GM23338 (cell line): ENCODE data around the gene PGM3. TPM values are rescaled to one million over a fixed set of nuclear protein-coding genes. Genes with fewer than 3 reads are reported as not detected.

Experiments
- ATAC-seq: fragments of 200-7000 bp; cut with Tn5 transposase; 3 replicates; pipeline ENCODE4 v1.9.1; 2020
- DNase-seq: peaks from one replicate; pipeline ENCODE4 v3.0.0-alpha.2; 2015; ENCODE audit warnings: low spot score
- H2AFZ ChIP-seq: fragments of 200-600 bp; sonication (generic); 2 replicates; pipeline ENCODE4 v1.8.0; 2016; ENCODE audit warnings: antibody characterized with exemption, mild to moderate bottlenecking, moderate library complexity
- H3F3A ChIP-seq: fragments of 200-600 bp; sonication (generic); replicated peaks from 2 replicates; pipeline ENCODE4 v1.8.0; 2017; ENCODE audit warnings: antibody characterized with exemption, mixed run types, low read depth
- H3K27ac ChIP-seq: fragments of 200-600 bp; sonication (generic); 2 replicates; pipeline ENCODE4 v1.6.1; 2016; ENCODE audit warnings: low read depth
- H3K27me3 ChIP-seq: fragments of 200-600 bp; sonication (generic); 2 replicates; pipeline ENCODE4 v1.8.0; 2016; ENCODE audit warnings: mild to moderate bottlenecking, mixed run types, moderate library complexity; ENCODE audit not compliant: insufficient read depth
- H3K36me3 ChIP-seq: fragments of 200-600 bp; sonication (generic); 2 replicates; pipeline ENCODE4 v1.8.0; 2016; ENCODE audit warnings: mild to moderate bottlenecking; ENCODE audit not compliant: insufficient read depth
- H3K4me1 ChIP-seq: fragments of 200-600 bp; sonication (generic); 2 replicates; pipeline ENCODE4 v1.8.0; 2016; ENCODE audit warnings: mild to moderate bottlenecking, moderate library complexity; ENCODE audit not compliant: insufficient read depth
- H3K4me2 ChIP-seq: fragments of 200-600 bp; sonication (generic); 2 replicates; pipeline ENCODE4 v1.7.1; 2017; ENCODE audit warnings: mixed run types
- H3K4me3 ChIP-seq: fragments of 200-600 bp; sonication (generic); 2 replicates; pipeline ENCODE4 v1.6.1; 2016; ENCODE audit warnings: mixed run types
- H3K79me2 ChIP-seq: fragments of 200-600 bp; sonication (generic); replicated peaks from 2 replicates; pipeline ENCODE4 v1.8.0; 2017; ENCODE audit warnings: mild to moderate bottlenecking; ENCODE audit not compliant: insufficient read depth
- H3K9me2 ChIP-seq: fragments of 200-600 bp; sonication (generic); 2 replicates; pipeline ENCODE4 v1.8.0; 2017; ENCODE audit not compliant: insufficient read depth
- H4K20me1 ChIP-seq: fragments of 200-600 bp; sonication (generic); replicated peaks from 2 replicates; pipeline ENCODE4 v1.8.0; 2017; ENCODE audit warnings: mild to moderate bottlenecking; ENCODE audit not compliant: insufficient read depth
- H3K27ac Mint-ChIP-seq: 2 replicates; pipeline ENCODE4 v1.8.0; 2020; ENCODE audit warnings: inconsistent platforms, mild to moderate bottlenecking, moderate library complexity, mixed read lengths
- H3K27me3 Mint-ChIP-seq: 3 replicates; pipeline ENCODE4 v1.8.0; 2022; ENCODE audit warnings: low read depth, mild to moderate bottlenecking, moderate library complexity, mixed read lengths, inconsistent platforms; ENCODE audit not compliant: insufficient read depth, poor library complexity
- H3K36me3 Mint-ChIP-seq: 3 replicates; pipeline ENCODE4 v1.8.0; 2021; ENCODE audit warnings: low read depth, mild to moderate bottlenecking, inconsistent platforms, moderate library complexity, mixed read lengths
- H3K4me1 Mint-ChIP-seq: 3 replicates; pipeline ENCODE4 v1.8.0; 2020; ENCODE audit warnings: mild to moderate bottlenecking, inconsistent platforms, mixed read lengths
- H3K4me3 Mint-ChIP-seq: 3 replicates; pipeline ENCODE4 v1.8.0; 2021; ENCODE audit warnings: moderate library complexity, mild to moderate bottlenecking, inconsistent platforms, mixed read lengths
- H3K9me3 Mint-ChIP-seq: 3 replicates; pipeline ENCODE4 v1.8.0; 2020; ENCODE audit warnings: moderate library complexity, mild to moderate bottlenecking, inconsistent platforms, mixed read lengths
- CREB1 ChIP-seq: fragments of 250-450 bp; sonication (Bioruptor Pico); IDR thresholded peaks from 2 replicates; pipeline ENCODE4 v1.5.0; 2020; ENCODE audit warnings: low read depth, mild to moderate bottlenecking, moderate library complexity
- EZH2 ChIP-seq: fragments of 200-600 bp; sonication (generic); IDR thresholded peaks from one replicate; pipeline ENCODE4 v1.8.0; 2017; ENCODE audit warnings: antibody characterized with exemption, mild to moderate bottlenecking, low read depth; ENCODE audit not compliant: unreplicated experiment
- JUNB ChIP-seq: IDR thresholded peaks from one replicate; pipeline ENCODE4 v1.6.1; 2016; ENCODE audit warnings: antibody characterized with exemption; ENCODE audit not compliant: unreplicated experiment
- NANOG ChIP-seq: IDR thresholded peaks from 2 replicates; pipeline ENCODE4 v1.6.1; 2016; ENCODE audit warnings: antibody characterized with exemption, borderline replicate concordance
- STAT1 ChIP-seq: IDR thresholded peaks from one replicate; pipeline ENCODE4 v1.6.1; 2016; ENCODE audit warnings: antibody characterized with exemption; ENCODE audit not compliant: unreplicated experiment
- ZNF114 ChIP-seq: fragments of 250-450 bp; sonication (Bioruptor Pico); IDR thresholded peaks from 2 replicates; pipeline ENCODE4 v1.5.0; 2020; ENCODE audit warnings: mild to moderate bottlenecking, moderate library complexity
- ZNF331 ChIP-seq: fragments of 250-450 bp; sonication (Bioruptor Pico); IDR thresholded peaks from 2 replicates; pipeline ENCODE4 v1.5.0; 2020; ENCODE audit warnings: low read depth, mild to moderate bottlenecking, moderate library complexity
- polyA plus RNA-seq: library from polyadenylated mRNA; unstranded; fragments of >200 nt; fragmentation: Nextera tagmentation; extraction: Ambion mirVana; gene quantifications from 2 replicates; pipeline ENCODE4 v1.2.1, GENCODE V29; 2016
- total RNA-seq: library from RNA; depleted of rRNA; stranded (reverse); fragments of >200 nt; shearing (Covaris generic); gene quantifications from 2 replicates; pipeline ENCODE4 v1.2.3, GENCODE V29; 2014
- TF ChIP-seq, protein P1 (sequence below): IDR thresholded peaks from one replicate; pipeline ENCODE4 v1.6.1; 2018; ENCODE audit warnings: antibody characterized with exemption; ENCODE audit not compliant: unreplicated experiment
- TF ChIP-seq, protein P2 (sequence below): IDR thresholded peaks from 2 replicates; pipeline ENCODE4 v1.6.1; 2016; ENCODE audit warnings: antibody characterized with exemption
- TF ChIP-seq, protein P3 (sequence below): fragments of 250-450 bp; sonication (Bioruptor Pico); IDR thresholded peaks from 2 replicates; pipeline ENCODE4 v1.5.0; 2020; ENCODE audit warnings: mild to moderate bottlenecking, moderate library complexity

The PGM3 gene
- total and polyA plus RNA-seq, 2 experiments from 2014 or later, result 23.8 to 35.3 TPM

DNA sequence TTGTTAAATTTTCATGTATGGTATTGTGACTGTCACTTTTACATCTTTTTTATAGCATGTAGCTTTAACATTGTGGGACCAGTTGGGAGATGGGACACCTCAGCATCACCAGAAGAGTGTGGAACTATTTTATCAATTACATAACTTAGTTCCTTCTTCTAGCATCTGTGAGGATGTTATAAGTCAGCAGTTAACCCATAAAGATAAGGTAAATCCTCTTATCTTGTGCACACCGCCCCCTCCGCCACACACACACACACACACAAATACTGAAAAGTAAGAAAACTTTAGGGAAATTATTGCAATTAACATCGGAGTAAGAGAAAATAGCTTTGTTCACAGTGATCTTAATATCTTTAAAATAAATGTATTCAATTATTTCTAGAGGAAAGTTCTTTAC lies 60.9 kb downstream of the PGM3 start:
- H3K4me3 ChIP-seq, result no peak overlapping the region
- no peaks in the 10 kb centered on the region for H3K79me2 ChIP-seq
- H3K36me3 ChIP-seq, result peaks cover 31% of the 10 kb centered on the region
- H3K27me3 Mint-ChIP-seq, result no peaks in the 10 kb centered on the region
- no peak overlapping the region for H3K4me2 ChIP-seq
- no peak overlapping the region for H3K27ac ChIP-seq
- ATAC-seq (no peak), DNase-seq (no peak)
- H3K4me1 Mint-ChIP-seq, result peaks cover 4% of the 10 kb centered on the region; the same call in 2 of the 3 replicates
- H3K9me3 Mint-ChIP-seq, result no peaks in the 10 kb centered on the region
- H3K27ac Mint-ChIP-seq, result no peak overlapping the region
- H3F3A ChIP-seq, result no peaks in the 10 kb centered on the region
- no peak for TF ChIP-seq CREB1 (CRISPR knock-in tag)
- TF ChIP-seq ZNF331 (CRISPR knock-in tag), result no peak
- TF ChIP-seq JUNB, result no peak
- TF ChIP-seq, protein P1, sequence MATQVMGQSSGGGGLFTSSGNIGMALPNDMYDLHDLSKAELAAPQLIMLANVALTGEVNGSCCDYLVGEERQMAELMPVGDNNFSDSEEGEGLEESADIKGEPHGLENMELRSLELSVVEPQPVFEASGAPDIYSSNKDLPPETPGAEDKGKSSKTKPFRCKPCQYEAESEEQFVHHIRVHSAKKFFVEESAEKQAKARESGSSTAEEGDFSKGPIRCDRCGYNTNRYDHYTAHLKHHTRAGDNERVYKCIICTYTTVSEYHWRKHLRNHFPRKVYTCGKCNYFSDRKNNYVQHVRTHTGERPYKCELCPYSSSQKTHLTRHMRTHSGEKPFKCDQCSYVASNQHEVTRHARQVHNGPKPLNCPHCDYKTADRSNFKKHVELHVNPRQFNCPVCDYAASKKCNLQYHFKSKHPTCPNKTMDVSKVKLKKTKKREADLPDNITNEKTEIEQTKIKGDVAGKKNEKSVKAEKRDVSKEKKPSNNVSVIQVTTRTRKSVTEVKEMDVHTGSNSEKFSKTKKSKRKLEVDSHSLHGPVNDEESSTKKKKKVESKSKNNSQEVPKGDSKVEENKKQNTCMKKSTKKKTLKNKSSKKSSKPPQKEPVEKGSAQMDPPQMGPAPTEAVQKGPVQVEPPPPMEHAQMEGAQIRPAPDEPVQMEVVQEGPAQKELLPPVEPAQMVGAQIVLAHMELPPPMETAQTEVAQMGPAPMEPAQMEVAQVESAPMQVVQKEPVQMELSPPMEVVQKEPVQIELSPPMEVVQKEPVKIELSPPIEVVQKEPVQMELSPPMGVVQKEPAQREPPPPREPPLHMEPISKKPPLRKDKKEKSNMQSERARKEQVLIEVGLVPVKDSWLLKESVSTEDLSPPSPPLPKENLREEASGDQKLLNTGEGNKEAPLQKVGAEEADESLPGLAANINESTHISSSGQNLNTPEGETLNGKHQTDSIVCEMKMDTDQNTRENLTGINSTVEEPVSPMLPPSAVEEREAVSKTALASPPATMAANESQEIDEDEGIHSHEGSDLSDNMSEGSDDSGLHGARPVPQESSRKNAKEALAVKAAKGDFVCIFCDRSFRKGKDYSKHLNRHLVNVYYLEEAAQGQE, result no peak
- no peak for TF ChIP-seq STAT1
- no peak for TF ChIP-seq EZH2
- no peak overlapping the region for H2AFZ ChIP-seq
- H3K4me1 ChIP-seq, result peaks cover 7% of the 10 kb centered on the region
- no peaks in the 10 kb centered on the region for H3K27me3 ChIP-seq
- H3K4me3 Mint-ChIP-seq, result no peak overlapping the region
- no peaks in the 10 kb centered on the region for H3K9me2 ChIP-seq
- H3K36me3 Mint-ChIP-seq, result peaks cover 19% of the 10 kb centered on the region
- no peaks in the 10 kb centered on the region for H4K20me1 ChIP-seq

DNA sequence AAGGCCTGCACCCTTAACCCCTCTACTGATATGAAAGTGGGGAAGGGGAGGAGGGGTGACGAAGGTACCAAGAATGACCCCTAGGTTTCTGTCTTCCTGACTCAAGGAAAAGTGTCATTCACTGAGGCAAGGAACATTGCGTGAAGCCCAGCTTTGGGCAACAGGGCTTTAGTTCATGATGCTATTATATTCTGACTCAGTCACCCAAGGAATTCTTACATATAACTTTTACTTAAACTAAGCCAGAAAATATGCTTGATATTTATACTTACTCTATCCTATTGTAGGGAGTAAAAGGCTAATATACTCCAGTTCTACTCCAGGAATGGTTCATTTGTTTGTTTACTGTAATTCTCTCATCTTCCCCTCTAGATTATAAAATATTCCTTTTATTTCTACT lies 65.1 kb downstream of the PGM3 start:
- H3K79me2 ChIP-seq, result no peaks in the 10 kb centered on the region
- no peak overlapping the region for H3K27ac Mint-ChIP-seq
- H3K27me3 Mint-ChIP-seq, result no peaks in the 10 kb centered on the region
- no peak overlapping the region for H3K4me2 ChIP-seq
- H3K36me3 Mint-ChIP-seq, result peaks cover 32% of the 10 kb centered on the region
- H3K27me3 ChIP-seq, result no peaks in the 10 kb centered on the region
- DNase-seq, result no peak
- H3F3A ChIP-seq, result no peaks in the 10 kb centered on the region
- H3K4me1 Mint-ChIP-seq, result peaks cover 16% of the 10 kb centered on the region
- H3K36me3 ChIP-seq, result peaks cover 34% of the 10 kb centered on the region
- H3K27ac ChIP-seq, result no peak overlapping the region
- no peak for ATAC-seq
- H2AFZ ChIP-seq, result no peak overlapping the region
- H3K4me1 ChIP-seq, result peaks cover 24% of the 10 kb centered on the region
- no peaks in the 10 kb centered on the region for H4K20me1 ChIP-seq
- no peaks in the 10 kb centered on the region for H3K9me2 ChIP-seq
- no peak overlapping the region for H3K4me3 Mint-ChIP-seq
- no peaks in the 10 kb centered on the region for H3K9me3 Mint-ChIP-seq
- no peak overlapping the region for H3K4me3 ChIP-seq
- TF ChIP-seq, protein P2, sequence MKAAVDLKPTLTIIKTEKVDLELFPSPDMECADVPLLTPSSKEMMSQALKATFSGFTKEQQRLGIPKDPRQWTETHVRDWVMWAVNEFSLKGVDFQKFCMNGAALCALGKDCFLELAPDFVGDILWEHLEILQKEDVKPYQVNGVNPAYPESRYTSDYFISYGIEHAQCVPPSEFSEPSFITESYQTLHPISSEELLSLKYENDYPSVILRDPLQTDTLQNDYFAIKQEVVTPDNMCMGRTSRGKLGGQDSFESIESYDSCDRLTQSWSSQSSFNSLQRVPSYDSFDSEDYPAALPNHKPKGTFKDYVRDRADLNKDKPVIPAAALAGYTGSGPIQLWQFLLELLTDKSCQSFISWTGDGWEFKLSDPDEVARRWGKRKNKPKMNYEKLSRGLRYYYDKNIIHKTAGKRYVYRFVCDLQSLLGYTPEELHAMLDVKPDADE, result no peak
- TF ChIP-seq JUNB, result no peak
- no peak for TF ChIP-seq ZNF114 (CRISPR knock-in tag)
- TF ChIP-seq, protein P3, sequence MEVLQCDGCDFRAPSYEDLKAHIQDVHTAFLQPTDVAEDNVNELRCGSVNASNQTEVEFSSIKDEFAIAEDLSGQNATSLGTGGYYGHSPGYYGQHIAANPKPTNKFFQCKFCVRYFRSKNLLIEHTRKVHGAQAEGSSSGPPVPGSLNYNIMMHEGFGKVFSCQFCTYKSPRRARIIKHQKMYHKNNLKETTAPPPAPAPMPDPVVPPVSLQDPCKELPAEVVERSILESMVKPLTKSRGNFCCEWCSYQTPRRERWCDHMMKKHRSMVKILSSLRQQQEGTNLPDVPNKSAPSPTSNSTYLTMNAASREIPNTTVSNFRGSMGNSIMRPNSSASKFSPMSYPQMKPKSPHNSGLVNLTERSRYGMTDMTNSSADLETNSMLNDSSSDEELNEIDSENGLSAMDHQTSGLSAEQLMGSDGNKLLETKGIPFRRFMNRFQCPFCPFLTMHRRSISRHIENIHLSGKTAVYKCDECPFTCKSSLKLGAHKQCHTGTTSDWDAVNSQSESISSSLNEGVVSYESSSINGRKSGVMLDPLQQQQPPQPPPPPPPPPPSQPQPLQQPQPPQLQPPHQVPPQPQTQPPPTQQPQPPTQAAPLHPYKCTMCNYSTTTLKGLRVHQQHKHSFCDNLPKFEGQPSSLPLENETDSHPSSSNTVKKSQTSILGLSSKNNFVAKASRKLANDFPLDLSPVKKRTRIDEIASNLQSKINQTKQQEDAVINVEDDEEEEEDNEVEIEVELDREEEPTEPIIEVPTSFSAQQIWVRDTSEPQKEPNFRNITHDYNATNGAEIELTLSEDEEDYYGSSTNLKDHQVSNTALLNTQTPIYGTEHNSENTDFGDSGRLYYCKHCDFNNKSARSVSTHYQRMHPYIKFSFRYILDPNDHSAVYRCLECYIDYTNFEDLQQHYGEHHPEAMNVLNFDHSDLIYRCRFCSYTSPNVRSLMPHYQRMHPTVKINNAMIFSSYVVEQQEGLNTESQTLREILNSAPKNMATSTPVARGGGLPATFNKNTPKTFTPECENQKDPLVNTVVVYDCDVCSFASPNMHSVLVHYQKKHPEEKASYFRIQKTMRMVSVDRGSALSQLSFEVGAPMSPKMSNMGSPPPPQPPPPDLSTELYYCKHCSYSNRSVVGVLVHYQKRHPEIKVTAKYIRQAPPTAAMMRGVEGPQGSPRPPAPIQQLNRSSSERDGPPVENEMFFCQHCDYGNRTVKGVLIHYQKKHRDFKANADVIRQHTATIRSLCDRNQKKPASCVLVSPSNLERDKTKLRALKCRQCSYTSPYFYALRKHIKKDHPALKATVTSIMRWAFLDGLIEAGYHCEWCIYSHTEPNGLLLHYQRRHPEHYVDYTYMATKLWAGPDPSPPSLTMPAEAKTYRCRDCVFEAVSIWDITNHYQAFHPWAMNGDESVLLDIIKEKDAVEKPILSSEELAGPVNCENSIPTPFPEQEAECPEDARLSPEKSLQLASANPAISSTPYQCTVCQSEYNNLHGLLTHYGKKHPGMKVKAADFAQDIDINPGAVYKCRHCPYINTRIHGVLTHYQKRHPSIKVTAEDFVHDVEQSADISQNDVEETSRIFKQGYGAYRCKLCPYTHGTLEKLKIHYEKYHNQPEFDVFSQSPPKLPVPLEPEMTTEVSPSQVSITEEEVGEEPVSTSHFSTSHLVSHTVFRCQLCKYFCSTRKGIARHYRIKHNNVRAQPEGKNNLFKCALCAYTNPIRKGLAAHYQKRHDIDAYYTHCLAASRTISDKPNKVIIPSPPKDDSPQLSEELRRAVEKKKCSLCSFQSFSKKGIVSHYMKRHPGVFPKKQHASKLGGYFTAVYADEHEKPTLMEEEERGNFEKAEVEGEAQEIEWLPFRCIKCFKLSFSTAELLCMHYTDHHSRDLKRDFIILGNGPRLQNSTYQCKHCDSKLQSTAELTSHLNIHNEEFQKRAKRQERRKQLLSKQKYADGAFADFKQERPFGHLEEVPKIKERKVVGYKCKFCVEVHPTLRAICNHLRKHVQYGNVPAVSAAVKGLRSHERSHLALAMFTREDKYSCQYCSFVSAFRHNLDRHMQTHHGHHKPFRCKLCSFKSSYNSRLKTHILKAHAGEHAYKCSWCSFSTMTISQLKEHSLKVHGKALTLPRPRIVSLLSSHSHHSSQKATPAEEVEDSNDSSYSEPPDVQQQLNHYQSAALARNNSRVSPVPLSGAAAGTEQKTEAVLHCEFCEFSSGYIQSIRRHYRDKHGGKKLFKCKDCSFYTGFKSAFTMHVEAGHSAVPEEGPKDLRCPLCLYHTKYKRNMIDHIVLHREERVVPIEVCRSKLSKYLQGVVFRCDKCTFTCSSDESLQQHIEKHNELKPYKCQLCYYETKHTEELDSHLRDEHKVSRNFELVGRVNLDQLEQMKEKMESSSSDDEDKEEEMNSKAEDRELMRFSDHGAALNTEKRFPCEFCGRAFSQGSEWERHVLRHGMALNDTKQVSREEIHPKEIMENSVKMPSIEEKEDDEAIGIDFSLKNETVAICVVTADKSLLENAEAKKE, result no peak
- TF ChIP-seq NANOG, result no peak
